Esophagus squamous epithelium (tissue), 5 donors: ENCODE results near the gene RPGR. TPM values are rescaled to one million over a fixed set of nuclear protein-coding genes. Genes with fewer than 3 reads are reported as not detected.

Experiments used
- DNase-seq: peaks from one replicate; lab custom pipeline; 2025; lab: John Stamatoyannopoulos, UW
- H3K27ac ChIP-seq, 4 donors: fragments of 200-600 bp; sonication (generic); one replicate each; pipeline ENCODE4 v1.5.1; 2016 to 2019; ENCODE audit warnings: mild to moderate bottlenecking in 1 of 4
- H3K27me3 ChIP-seq, 4 donors: fragments of 200-600 bp; sonication (generic); 1 replicate in 3 of 4; 2 replicates in 1 of 4; pipeline versions ENCODE4 v1.5.1 to v1.6.0; 2017 to 2021; ENCODE audit warnings: antibody characterized with exemption in 1 of 4
- H3K36me3 ChIP-seq, 3 donors: fragments of 200-600 bp; sonication (generic); one replicate each; pipeline ENCODE4 v1.5.1; 2016 to 2019
- H3K4me1 ChIP-seq, 3 donors: fragments of 200-600 bp; sonication (generic); one replicate each; pipeline ENCODE4 v1.5.1; 2017 to 2019
- H3K4me3 ChIP-seq, 4 donors: fragments of 200-600 bp; sonication (generic); 1 replicate in 3 of 4; 2 replicates in 1 of 4; pipeline ENCODE4 v1.5.1; 2016 to 2019; ENCODE audit warnings: mild to moderate bottlenecking in 2 of 4, moderate library complexity in 1 of 4
- H3K9me3 ChIP-seq, 3 donors: fragments of 200-600 bp; sonication (generic); one replicate each; pipeline ENCODE4 v1.5.1; 2016 to 2019
- POLR2A ChIP-seq, 4 donors: fragments of 450-650 bp; IDR thresholded peaks; one replicate each; pipeline ENCODE4 v1.6.1; 2017; ENCODE audit warnings: antibody characterized with exemption in 4 of 4, mild to moderate bottlenecking in 4 of 4, moderate library complexity in 3 of 4
- WGBS, 2 donors: methylation state at CpG; one replicate each; pipeline ENCODE4 v1.1.5; 2018; 5-methylcytosine and 5-hydroxymethylcytosine counted together
- intact Hi-C: fragments of 100-400 bp; cut with DNase I; formaldehyde crosslinking; loops from one replicate; pipeline ENCODE4 v1.15.0; 2022
- total RNA-seq, 4 donors: library from RNA; depleted of rRNA; stranded (reverse); fragments of >200 nt; gene quantifications; one replicate each; pipeline ENCODE4 v1.1.0, GENCODE V29; 2016
- TF ChIP-seq, protein P1 (sequence below), 6 experiments: fragments of 450-650 bp in 4 of 6; fragments of 200-600 bp in 2 of 6; sonication (generic) in 2 of 6; IDR thresholded peaks; one replicate each; pipeline ENCODE4 v1.5.1; 2016 to 2019; ENCODE audit warnings: antibody characterized with exemption in 6 of 6, mild to moderate bottlenecking in 4 of 6, moderate library complexity in 4 of 6
- donor health status: DM: yes; HTN: yes; CAD: no.

RPGR gene
- total RNA-seq, 4 donors from 2014 or later = 5.5 to 23.7 (median 7.4) TPM

DNA sequence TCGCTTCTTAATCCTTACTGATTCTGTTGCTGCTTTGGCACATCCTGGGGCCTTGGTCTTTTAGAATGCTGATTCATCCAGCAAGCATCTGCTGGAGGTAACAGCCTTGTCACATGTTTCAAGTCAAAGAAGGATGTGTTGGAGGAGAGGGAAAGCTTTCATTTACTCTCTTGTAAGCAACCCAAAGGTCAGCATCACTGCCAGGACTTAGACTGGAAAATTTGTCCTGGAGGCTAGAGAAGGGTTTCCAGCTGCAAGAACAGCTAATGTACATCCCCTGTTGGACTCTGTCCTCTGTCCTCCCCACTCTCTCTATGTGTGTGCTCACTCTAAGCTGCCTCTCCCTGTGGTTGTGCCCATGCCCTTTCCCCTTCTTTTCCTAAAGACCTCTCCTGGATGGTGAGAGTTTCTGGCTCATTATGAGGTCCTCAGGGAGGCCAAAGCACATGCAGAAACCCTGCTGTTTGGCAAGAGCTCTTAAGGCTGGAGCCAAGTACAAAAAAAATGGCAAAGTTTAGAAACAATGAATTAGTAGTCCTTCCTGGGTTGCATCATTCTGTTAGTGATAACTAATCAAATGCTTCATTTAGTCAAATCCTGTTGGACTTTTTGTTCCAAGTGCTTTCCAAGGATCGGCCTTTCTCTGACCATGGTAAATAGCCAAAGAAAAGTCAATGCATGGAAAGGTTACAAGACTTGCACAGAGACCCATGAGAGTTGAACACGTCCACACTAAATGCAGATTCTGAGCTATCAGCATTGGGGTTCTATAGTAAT, 93.2 kb downstream of the RPGR start:
- intact Hi-C loops = no loop called here
- no peak for DNase-seq
- Histone ChIP-seq H3K9me3 (no peaks in the 10 kb centered on the region), H3K4me3 (no peak overlapping the region), H3K27me3 (no peaks in the 10 kb centered on the region), H3K27ac (peak overlapping the region in 2 of 4 donors; percentile 57 to 59), H3K4me1 (no peaks in the 10 kb centered on the region), H3K36me3 (no peaks in the 10 kb centered on the region)
- TF ChIP-seq POLR2A (IDR thresholded peaks at IDR 0.05) = no peak
- TF ChIP-seq, protein P1, sequence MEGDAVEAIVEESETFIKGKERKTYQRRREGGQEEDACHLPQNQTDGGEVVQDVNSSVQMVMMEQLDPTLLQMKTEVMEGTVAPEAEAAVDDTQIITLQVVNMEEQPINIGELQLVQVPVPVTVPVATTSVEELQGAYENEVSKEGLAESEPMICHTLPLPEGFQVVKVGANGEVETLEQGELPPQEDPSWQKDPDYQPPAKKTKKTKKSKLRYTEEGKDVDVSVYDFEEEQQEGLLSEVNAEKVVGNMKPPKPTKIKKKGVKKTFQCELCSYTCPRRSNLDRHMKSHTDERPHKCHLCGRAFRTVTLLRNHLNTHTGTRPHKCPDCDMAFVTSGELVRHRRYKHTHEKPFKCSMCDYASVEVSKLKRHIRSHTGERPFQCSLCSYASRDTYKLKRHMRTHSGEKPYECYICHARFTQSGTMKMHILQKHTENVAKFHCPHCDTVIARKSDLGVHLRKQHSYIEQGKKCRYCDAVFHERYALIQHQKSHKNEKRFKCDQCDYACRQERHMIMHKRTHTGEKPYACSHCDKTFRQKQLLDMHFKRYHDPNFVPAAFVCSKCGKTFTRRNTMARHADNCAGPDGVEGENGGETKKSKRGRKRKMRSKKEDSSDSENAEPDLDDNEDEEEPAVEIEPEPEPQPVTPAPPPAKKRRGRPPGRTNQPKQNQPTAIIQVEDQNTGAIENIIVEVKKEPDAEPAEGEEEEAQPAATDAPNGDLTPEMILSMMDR (IDR thresholded peaks at IDR 0.05) = no peak
- whole genome bisulfite sequencing, 2 donors = 24 to 37% methylated on average over 3 of the region's 3 CpGs

DNA sequence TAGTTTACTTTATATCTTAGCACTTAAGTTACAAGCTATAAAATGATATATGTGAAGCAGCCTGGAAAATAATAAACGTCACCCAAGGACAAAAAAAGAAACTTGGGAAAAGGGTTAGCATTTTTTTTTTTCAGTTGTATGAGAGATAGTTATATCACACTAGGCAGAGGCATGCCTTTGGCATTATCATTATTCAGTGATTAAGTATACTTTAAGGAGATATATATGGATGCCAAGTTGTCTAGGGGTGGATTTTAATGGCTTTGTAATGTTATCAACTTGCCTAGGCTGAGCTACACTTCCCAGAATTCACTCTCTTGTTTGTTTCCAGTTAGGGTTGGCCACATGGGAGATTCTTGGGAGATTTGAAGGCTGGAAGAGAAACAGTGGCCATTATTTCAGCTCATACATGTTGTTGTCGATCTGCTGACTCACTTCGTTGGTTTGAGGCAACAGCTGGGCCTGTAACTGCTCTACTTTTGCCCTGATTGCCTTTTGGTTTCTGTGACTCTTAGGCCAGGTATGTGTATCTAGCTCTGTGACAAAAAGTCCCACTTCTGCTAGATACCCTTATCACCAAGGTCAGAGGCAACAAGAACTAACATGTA, 95.1 kb downstream of the RPGR start:
- TF ChIP-seq, protein P1 (IDR thresholded peaks at IDR 0.05) = no peak
- no peak for DNase-seq
- H3K27me3 ChIP-seq = peaks cover 0 to 5% (median 0%) of the 10 kb centered on the region in 4 donors
- H3K9me3 ChIP-seq = no peaks in the 10 kb centered on the region
- H3K36me3 ChIP-seq = no peaks in the 10 kb centered on the region
- peak overlapping the region in 2 of 4 donors; percentile 34 to 57 for H3K27ac ChIP-seq
- WGBS, 2 donors = 12 to 41% methylated on average over 2 to 3 of the region's 3 CpGs
- H3K4me3 ChIP-seq = no peak overlapping the region
- intact Hi-C loops = no loop called here
- H3K4me1 ChIP-seq = no peaks in the 10 kb centered on the region

DNA sequence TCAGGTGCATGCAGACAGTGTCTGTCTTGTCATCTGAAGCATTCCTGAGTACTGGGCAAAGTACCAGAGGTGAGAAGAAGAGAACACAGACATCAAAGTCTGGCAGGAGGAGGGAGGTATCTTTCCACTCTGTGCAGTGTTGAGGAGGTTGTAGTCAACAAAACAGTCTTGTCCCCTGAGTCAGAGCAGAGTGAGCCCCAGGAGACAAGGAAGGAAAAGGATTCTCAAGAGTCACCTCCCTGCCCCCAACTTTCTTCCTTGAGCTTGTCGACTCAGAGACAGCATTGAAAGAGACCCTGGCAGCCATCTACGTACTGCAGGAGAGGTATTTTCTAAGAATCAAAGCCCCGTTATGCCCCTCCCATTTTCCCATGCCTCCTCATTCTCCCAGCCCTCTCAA, 102.2 kb downstream of the RPGR start:
- Histone ChIP-seq H3K9me3 (no peaks in the 10 kb centered on the region), H3K4me3 (no peak overlapping the region), H3K4me1 (peaks cover 0 to 10% (median 0%) of the 10 kb centered on the region in 3 donors), H3K27me3 (peaks cover 0 to 12% (median 2%) of the 10 kb centered on the region in 4 donors), H3K36me3 (no peaks in the 10 kb centered on the region), H3K27ac (no peak overlapping the region)
- TF ChIP-seq POLR2A (IDR thresholded peaks at IDR 0.05) = no peak
- TF ChIP-seq, protein P1 (IDR thresholded peaks at IDR 0.05) = no peak
- no peak for DNase-seq
- intact Hi-C loops = no loop called here
- 20 to 42% methylated on average over 1 to 2 of the region's 3 CpGs for WGBS, 2 donors

DNA sequence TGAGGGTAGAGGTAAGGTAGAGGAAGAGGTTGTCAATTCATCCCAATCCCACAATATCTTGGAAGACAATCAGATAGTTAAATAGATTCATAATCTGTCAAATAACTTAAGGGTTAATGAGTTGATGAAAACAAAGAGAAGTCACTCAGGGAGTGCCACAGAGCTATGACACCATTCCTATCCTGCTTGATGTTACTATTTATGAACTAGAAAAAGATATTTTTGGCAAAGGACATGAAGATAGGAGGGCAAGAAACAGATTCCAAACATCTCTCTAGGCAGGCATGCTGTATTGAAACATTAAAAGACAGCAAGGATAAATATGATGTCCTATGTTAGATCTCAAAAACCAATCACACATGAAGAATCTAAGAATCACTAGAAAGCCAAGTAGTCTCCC, 103.1 kb downstream of the RPGR start:
- Histone ChIP-seq H3K9me3 (no peaks in the 10 kb centered on the region), H3K36me3 (no peaks in the 10 kb centered on the region), H3K27me3 (peaks cover 0 to 19% (median 2%) of the 10 kb centered on the region in 4 donors), H3K4me3 (no peak overlapping the region), H3K4me1 (peaks cover 0 to 17% (median 0%) of the 10 kb centered on the region in 3 donors), H3K27ac (no peak overlapping the region)
- DNase-seq = no peak
- intact Hi-C loops = no loop called here
- TF ChIP-seq, protein P1 (IDR thresholded peaks at IDR 0.05) = no peak
- no peak for TF ChIP-seq POLR2A (IDR thresholded peaks at IDR 0.05)

DNA sequence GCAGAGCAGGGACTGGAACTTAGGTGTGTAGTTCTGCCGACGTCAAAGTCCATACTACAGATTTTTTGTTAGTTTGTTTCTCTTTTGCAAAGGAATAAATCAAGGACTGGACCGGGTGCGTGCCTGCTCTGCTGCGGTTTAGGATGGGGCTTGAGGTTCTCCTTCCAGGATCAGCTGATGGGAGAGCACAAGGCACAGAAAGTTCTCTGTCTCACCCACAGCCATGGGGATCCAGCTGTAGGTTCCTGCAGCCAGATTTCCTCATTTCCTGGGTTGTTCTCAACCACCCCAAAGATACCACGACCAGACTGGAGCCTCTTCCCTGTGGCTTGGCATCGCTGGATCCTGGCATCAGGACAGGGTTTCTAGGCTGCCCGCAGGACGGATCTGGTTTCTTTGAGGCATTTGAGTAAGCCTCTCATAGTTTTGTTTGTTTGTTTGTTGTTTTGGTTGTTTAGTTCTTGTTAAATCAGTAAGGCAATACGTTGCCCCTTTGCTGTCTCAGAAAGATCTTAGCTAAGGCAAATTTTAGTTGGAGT, 105.8 kb downstream of the RPGR start:
- intact Hi-C loops = no loop called here
- H3K4me1 ChIP-seq = peaks cover 0 to 17% (median 0%) of the 10 kb centered on the region in 3 donors
- no peaks in the 10 kb centered on the region for H3K36me3 ChIP-seq
- no peak for DNase-seq
- TF ChIP-seq, protein P1 (IDR thresholded peaks at IDR 0.05) = no peak
- TF ChIP-seq POLR2A (IDR thresholded peaks at IDR 0.05) = no peak
- H3K9me3 ChIP-seq = no peaks in the 10 kb centered on the region
- peaks cover 0 to 30% (median 0%) of the 10 kb centered on the region in 4 donors for H3K27me3 ChIP-seq
- 34 to 54% methylated on average over 5 to 6 of the region's 10 CpGs for WGBS, 2 donors
- H3K27ac ChIP-seq = peak overlapping the region in 2 of 4 donors; percentile 56 to 66
- peak overlapping the region in 3 of 4 donors; percentile 39 to 64 (median 55) for H3K4me3 ChIP-seq
